Stimulated activated CD4-positive, alpha-beta T cell treated with anti-CD3 and anti-CD28 coated beads, TNF-alpha, amount 100 ng/mL, for 1 hour (primary cell): ENCODE measurements around the gene SEC11A.
A peak's percentile ranks its signal among the peaks of the same experiment; 100 is the strongest.
"Not testable (repeated sequence)": the region's sequence is repeated elsewhere in the genome, so short reads cannot be mapped to it uniquely, and the experiment has no call there.

Experiments
- DNase-seq, 3 donors: peaks; one replicate each; pipeline ENCODE4 v3.0.0-alpha.2; 2020; ENCODE audit warnings: low read depth in 3 of 3, low spot score in 1 of 3

The SEC11A gene

DNA sequence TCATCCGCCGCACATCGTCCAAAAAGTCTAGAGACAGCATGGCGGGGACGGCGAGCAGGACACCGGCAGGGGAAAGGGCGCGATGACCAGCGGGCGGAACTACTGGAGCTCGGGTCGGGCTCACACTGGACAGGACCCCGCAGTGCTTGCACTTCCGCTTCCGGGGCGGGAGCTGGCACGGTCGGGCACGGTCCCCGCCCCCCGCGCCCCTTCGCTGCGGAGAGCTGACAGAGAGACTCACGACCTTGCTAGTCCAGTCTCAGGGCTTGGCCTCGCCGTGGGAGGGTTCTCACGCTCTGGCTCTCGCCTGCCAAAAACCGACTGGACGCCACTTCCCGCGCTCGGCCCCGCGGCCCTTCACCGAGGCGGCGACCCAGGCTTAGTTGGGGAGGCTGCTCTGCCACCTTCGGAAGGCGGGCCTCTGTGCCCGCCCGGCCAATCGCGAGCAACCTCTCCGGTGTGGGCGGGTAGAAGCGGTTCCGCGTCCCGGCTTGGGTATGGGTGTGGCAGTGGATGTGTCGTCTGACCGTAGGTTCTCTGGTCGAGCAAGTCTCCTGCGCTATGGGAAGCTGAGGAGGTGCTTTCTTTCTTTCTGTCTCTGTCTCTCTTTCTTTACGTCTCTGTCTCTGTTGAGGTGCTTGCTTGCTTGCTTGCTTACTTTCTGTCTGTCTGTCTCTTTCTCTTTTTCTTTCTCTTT, at the start of gene SEC11A:
TSS of gene SEC11A (minus strand) at position 104 of the 697 bp plus-strand sequence. CDS start at position 40, 64 bp downstream.
- DNase-seq, result peak; percentile 74 to 84 (median 77)

GRCh38 chr15:84765675-84766074, 49.7 kb upstream of the SEC11A start:
- no peak for DNase-seq

DNA sequence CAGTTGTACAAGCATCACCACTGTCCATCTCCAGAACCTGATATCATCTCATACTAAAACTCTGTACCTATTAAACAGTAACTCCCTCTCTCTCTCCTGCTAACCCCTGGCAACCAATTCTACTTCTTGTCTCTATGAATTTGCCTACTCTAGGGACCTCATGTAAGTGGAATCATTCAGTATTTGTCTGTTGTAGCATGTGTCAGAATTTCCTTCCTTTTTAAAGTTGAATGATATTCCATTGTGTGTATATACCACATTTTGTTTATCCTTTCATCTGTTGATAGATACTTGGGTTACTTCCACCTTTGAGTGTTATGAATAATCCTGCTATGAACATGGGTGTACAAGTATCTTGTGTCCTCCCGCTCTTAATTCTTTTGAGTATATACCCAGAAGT, 49.0 kb upstream of the SEC11A start:
- DNase-seq, result no peak

DNA sequence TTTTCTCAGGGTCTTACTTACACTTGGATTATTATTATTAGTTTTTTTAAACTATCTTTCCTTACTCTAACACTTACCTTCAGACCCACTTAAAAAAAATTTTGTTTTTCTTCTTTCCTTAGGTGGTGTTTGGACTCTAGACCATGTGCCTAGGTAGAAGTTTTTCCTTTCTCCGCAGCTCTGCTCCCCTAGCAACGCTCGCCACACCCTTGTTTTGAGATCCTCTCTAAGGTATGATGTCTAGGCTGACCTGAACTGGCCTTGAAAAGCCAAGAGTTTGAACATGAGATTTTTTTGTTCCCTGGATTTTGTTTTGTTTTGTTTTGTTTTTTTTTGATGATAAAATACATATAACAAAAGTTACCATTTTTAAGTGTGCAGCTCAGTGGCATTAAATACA, 48.6 kb upstream of the SEC11A start:
- no peak for DNase-seq

DNA sequence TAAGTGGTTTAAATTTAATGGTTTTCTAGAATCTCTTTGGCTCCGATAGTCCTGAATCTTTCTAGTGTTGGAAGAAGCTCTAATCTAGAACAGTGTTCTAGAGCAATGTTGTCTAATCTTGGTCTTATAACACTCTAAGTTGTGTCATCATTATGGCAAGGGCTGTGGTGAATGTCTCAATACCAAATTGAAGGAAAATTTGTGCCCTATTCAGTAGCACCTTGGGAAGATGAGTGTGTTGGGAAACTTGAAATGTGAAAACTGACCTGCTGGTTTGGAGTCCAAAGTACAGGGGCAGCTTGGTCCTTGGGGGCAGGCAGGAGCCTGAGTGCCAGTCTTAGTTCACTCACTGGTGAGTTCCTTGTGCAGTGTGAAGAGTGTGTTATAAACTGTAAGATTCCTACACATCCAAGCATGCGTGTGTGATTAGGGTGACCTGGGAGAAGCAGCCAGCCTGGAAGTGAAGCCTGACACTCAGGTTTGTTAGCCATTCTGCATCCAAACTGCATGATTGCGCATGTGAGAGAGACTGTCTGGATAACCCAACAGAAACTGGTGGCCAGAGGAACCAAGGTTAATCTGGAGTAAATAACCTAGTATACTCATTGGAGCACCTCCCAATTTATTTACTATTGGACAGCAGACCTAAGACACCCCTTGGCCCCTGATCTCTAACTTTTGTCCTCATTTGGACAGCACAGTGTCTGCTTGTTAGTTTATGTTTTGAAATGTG, 47.1 kb upstream of the SEC11A start:
- no peak for DNase-seq

GRCh38 chr15:84761607-84762131, 45.7 kb upstream of the SEC11A start:
- no peak for DNase-seq

- DNase-seq, result no peak
These were observed 44.3 kb upstream of the SEC11A start for GRCh38 chr15:84760219-84760618.

- DNase-seq, result no peak
These were observed 43.1 kb upstream of the SEC11A start for GRCh38 chr15:84759018-84759417.

- no peak for DNase-seq
These were observed 40.0 kb upstream of the SEC11A start for GRCh38 chr15:84755736-84756527.

DNA sequence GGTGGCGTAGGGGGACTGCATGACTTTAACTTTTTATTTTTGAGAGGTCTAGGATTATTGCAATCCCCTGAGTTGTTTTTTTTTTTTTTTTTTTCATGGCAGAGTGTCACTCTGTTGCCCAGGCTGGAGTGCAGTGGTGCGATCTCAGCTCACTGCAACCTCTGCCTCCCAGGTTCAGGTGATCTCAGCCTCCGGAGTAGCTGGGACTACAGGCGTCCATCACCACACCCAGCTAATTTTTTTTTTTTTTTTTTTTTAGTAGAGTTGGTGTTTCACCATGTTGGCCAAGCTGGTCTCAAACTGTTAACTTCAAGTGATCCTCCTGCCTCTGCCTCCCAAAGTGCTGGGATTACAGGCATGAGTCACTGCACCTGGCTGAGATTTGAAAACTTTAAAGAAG, 39.0 kb upstream of the SEC11A start:
- DNase-seq, result not testable (repeated sequence)

- no peak for DNase-seq
These were observed 36.8 kb upstream of the SEC11A start for GRCh38 chr15:84752700-84753099.

DNA sequence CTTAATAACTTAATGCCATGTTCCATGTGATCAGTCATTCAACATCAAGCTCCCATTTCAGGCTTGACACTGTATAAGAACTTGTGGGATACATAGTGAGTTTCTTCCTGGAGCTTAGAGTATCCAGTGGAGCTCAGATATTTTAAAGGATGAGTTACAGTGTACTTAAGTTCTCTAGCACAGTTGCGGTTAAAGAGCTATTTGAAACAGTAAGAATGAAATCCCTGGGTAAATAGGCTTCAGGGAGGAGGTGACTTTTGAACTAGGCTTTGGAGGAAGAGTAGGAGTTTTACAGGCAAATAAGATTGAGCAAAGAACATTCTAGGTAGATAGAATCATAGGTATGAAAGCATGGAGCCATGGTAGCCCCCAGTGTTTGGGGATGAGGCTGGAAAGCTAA, 36.3 kb upstream of the SEC11A start:
- no peak for DNase-seq

DNA sequence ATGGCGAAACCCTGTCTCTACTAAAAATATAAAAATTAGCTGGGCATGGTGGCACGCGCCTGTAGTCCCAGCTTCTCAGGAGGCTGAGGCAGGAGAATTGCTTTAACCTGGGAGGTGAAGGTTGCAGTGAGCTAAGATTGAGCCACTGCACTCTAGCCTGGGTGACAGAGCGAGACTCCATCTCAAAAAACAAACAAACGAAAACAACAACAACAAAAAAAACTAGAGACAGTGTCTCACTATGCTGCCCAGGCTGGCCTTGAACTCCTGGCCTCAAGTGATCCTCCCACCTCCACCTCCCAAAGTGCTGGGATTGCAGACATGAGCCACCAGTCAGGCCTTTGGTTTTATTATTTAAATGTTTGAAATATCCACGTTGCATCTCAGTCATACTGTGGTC, 35.8 kb upstream of the SEC11A start:
- DNase-seq, result not testable (repeated sequence)

DNA sequence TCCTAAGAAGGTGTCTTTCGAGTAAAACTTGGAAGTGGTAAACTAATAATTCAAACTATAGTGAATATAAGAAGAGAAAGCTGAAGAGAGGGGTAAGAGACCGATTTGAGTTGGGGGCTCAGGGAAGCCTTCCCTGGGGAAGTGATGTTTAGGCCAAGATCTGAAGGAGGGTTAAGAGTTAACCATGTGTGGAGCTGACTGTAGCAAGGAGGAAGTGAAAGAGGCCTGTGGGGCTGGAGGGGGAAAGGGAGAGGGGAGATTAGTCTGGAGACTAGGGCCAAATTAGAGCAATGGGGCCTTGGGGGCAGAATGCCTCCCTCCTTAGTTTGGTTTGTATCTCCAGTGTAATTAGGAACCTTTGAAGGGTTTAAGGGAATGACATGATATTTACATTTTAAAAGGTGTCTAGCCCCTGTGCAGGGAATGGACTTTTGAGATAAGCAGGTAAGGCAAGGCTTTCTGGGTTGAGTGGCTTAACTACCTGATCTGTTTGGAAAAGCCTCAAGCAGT, 34.7 kb upstream of the SEC11A start:
- no peak for DNase-seq

DNA sequence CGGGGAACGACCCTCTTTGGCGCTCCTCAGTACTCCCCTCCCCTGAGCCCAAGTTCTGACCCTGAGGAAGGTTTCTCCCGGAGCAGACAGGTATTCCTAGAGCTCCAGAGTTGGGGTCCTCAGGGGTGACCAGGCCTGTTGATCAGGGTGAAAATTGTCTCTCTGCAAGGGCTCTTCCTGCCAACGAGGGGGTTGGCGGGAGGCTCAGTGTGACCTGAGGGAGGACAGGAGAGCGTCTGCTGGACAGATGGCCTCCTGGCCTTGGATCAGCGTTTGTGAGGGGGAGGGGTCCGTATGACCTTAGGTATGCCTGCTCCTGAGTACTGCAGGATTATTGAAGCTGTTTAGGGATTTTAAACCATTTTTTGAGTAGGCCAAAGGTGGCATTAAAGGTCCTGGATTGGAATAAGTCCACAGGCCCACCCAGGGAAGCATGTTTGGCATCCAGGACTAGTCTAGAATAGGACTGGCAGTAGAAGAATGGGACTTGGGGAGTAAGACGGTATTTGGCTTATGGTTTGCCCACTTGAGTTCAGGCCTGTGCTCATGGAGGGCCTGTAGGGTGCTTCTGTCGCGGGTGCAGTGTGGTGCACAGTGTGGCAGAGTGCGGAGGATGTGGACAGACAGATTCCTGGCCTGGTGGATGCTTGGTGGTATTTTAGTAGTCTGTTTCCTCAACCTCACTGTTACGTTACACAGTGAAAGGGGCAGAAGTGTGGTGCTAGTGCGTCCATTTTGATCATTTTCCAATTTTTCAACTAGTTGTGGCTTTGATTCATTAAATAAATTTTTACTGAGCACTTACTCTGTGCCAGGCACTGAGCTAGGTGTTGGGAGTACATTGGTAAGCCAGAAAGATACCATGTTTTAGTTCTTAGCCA, 33.4 kb upstream of the SEC11A start:
- DNase-seq, result no peak

- peak in 2 of 3 donors; percentile 65 to 75 for DNase-seq
These were observed 32.6 kb upstream of the SEC11A start, which contains the start of gene ZNF592 for GRCh38 chr15:84748274-84749110. TSS of gene ZNF592 (plus strand) at chr15:84748592. CDS start at chr15:84782676, 34,084 bp downstream.

DNA sequence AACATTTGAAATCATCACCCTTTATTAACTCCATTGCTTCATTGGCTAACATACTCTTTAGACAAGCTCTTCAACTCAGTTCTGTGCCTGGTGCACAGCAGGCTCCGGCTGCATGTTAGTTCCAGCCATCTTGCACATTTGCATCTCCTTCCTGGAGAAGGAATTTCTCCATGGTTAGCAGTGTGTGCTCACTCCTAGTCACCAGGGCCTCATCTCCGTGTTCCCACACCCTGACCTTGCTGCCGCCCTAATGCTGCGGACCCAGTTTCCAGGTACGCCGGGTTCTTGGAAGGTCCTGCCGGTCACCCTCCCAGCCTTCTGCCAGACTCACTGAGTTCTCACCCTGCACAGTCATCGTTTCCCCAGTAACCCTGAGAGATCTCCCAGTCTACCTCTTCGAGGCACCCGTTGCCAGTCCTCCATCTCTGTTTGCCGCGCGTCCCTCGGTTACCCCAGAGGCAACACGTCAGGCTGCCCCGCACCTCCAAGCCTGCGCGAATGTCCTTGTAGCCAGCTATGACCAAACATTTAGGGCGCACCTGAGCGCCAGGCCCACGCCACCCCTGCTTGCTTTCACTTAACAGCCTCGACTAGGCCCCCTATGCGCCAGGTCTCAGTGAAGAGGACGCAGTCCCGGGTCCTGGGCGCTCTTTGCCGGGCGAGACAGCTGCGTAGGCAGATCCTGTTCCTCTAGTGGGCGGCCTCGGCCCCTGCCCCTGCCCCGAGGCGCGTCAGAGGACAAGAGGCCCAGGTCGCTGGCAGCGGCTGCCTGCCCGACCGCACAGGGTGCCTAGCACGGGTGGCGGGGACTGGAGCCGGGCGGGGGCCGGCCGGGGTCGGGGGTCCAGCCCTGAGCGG, 31.7 kb upstream of the SEC11A start:
- DNase-seq, result peak in 2 of 3 donors; percentile 44

GRCh38 chr15:84741121-84741520, 25.2 kb upstream of the SEC11A start:
- no peak for DNase-seq
